M059J (cell line): ENCODE data around the gene NOTCH3. TPM values are rescaled to one million over a fixed set of nuclear protein-coding genes. Genes with fewer than 3 reads are reported as not detected.

Experiments used
- DNase-seq: peaks from one replicate; pipeline ENCODE4 v3.0.0-alpha.2; 2012; ENCODE audit warnings: low read depth
- total RNA-seq: library from RNA; depleted of rRNA; stranded (reverse); fragments of >200 nt; shearing (Covaris generic); gene quantifications from 2 replicates; pipeline ENCODE4 v1.2.3, GENCODE V29; 2014; rRNA removed

The NOTCH3 gene
- 0.66 and 2.4 TPM in 2 replicates for total RNA-seq

- no peak for DNase-seq
Observed at GRCh38 chr19:15200553-15201364, at the start of gene NOTCH3. Gene NOTCH3, minus strand, starts transcription at chr19:15200995. Its CDS starts 90 bp downstream, at chr19:15200905.

GRCh38 chr19:15250640-15250993 lies 49.8 kb upstream of the NOTCH3 start:
- DNase-seq, result no peak

GRCh38 chr19:15249972-15250639 lies 49.3 kb upstream of the NOTCH3 start:
- peak; percentile 94 for DNase-seq

- no peak for DNase-seq
Observed at GRCh38 chr19:15249528-15249874, 48.7 kb upstream of the NOTCH3 start.

GRCh38 chr19:15248648-15249527 lies 48.1 kb upstream of the NOTCH3 start:
- peak; percentile 93 for DNase-seq

GRCh38 chr19:15248106-15248505 lies 47.3 kb upstream of the NOTCH3 start:
- DNase-seq, result no peak

GRCh38 chr19:15247107-15248014 lies 46.6 kb upstream of the NOTCH3 start:
- DNase-seq, result no peak

GRCh38 chr19:15246198-15246481 lies 45.3 kb upstream of the NOTCH3 start:
- DNase-seq, result no peak

GRCh38 chr19:15245370-15246197 lies 44.8 kb upstream of the NOTCH3 start:
- no peak for DNase-seq

- DNase-seq, result no peak
Observed at GRCh38 chr19:15244808-15245207, 44.0 kb upstream of the NOTCH3 start.

GRCh38 chr19:15244106-15244803 lies 43.5 kb upstream of the NOTCH3 start:
- DNase-seq, result no peak

- DNase-seq, result no peak
Observed at GRCh38 chr19:15243236-15243957, 42.6 kb upstream of the NOTCH3 start.

GRCh38 chr19:15241259-15241910 lies 40.6 kb upstream of the NOTCH3 start:
- DNase-seq, result peak; percentile 33

GRCh38 chr19:15240515-15240914 lies 39.7 kb upstream of the NOTCH3 start:
- no peak for DNase-seq

- DNase-seq, result no peak
Observed at GRCh38 chr19:15239337-15239949, 38.6 kb upstream of the NOTCH3 start.

- no peak for DNase-seq
Observed at GRCh38 chr19:15238639-15239155, 37.9 kb upstream of the NOTCH3 start.

- no peak for DNase-seq
Observed at GRCh38 chr19:15237759-15238638, 37.2 kb upstream of the NOTCH3 start.
